Vagina (tissue), 2 donors: ENCODE measurements around the gene MSL1. TPM values are rescaled to one million over a fixed set of nuclear protein-coding genes. Genes with fewer than 3 reads are reported as not detected.

Source experiments
- DNase-seq, 2 donors: peaks; one replicate each; pipeline ENCODE4 v3.0.0-alpha.2; 2017; ENCODE audit errors: extremely low spot score in 2 of 2
- H3K27ac ChIP-seq: fragments of 200-600 bp; sonication (generic); one replicate; pipeline ENCODE4 v1.5.1; 2019
- H3K27me3 ChIP-seq: fragments of 200-600 bp; sonication (generic); one replicate; pipeline ENCODE4 v1.5.1; 2019
- H3K36me3 ChIP-seq, 2 donors: fragments of 200-600 bp; sonication (generic); one replicate each; pipeline ENCODE4 v1.5.1; 2017 to 2019
- H3K4me1 ChIP-seq: fragments of 200-600 bp; sonication (generic); one replicate; pipeline ENCODE4 v1.5.1; 2019
- H3K4me3 ChIP-seq, 2 donors: fragments of 200-600 bp; sonication (generic); 1 replicate in 1 of 2; 2 replicates in 1 of 2; pipeline ENCODE4 v1.5.1; 2016 to 2019
- H3K9me3 ChIP-seq: fragments of 200-600 bp; sonication (generic); one replicate; pipeline ENCODE4 v1.5.1; 2019
- CTCF ChIP-seq, 3 experiments: fragments of 450-650 bp in 2 of 3; fragments of 200-600 bp in 1 of 3; sonication (generic) in 1 of 3; IDR thresholded peaks; one replicate each; pipeline ENCODE4 v1.5.1; 2017 to 2019; ENCODE audit warnings: antibody characterized with exemption in 3 of 3, mild to moderate bottlenecking in 2 of 3, moderate library complexity in 2 of 3
- POLR2A ChIP-seq, 2 donors: fragments of 450-650 bp; IDR thresholded peaks; one replicate each; pipeline ENCODE4 v1.6.1; 2017; ENCODE audit warnings: antibody characterized with exemption in 2 of 2, mild to moderate bottlenecking in 2 of 2, moderate library complexity in 2 of 2
- POLR2AphosphoS5 ChIP-seq, 2 donors: sonication (generic); formaldehyde crosslinking; IDR thresholded peaks; one replicate each; pipeline ENCODE4 v1.9.0; 2017; ENCODE audit warnings: antibody characterized with exemption in 2 of 2, mild to moderate bottlenecking in 2 of 2, low read depth in 1 of 2; ENCODE audit not compliant: insufficient read depth in 1 of 2
- intact Hi-C: fragments of 100-400 bp; cut with DNase I; formaldehyde crosslinking; loops from one replicate; pipeline ENCODE4 v1.15.1; 2023
- total RNA-seq: library from RNA; depleted of rRNA; stranded (reverse); fragments of >200 nt; gene quantifications from one replicate; pipeline ENCODE4 v1.2.3, GENCODE V29; 2016

MSL1 gene
- total RNA-seq, 1 donor from 2014 or later: 62.4 TPM

- Histone ChIP-seq H3K27ac (no peak overlapping the region), H3K36me3 (peaks cover 0 to 69% of the 10 kb centered on the region in 2 donors), H3K27me3 (no peaks in the 10 kb centered on the region), H3K4me3 (no peak overlapping the region), H3K4me1 (peaks cover 32% of the 10 kb centered on the region), H3K9me3 (no peaks in the 10 kb centered on the region)
- TF ChIP-seq POLR2AphosphoS5 (IDR thresholded peaks at IDR 0.05; ENCODE audit: insufficient read depth in 1 of 2, low read depth in 1 of 2) (no peak), CTCF (IDR thresholded peaks at IDR 0.05) (no peak), POLR2A (IDR thresholded peaks at IDR 0.05) (no peak)
- no peak for DNase-seq
- intact Hi-C loops: loop anchor here (2.0 kb wide), 1 partner anchor 25 kb away; the partner anchor contains the start of gene THRA
Observed at GRCh38 chr17:40087903-40088718, 33.7 kb upstream of the MSL1 start.

GRCh38 chr17:40089077-40089895, 32.5 kb upstream of the MSL1 start:
- TF ChIP-seq POLR2A (IDR thresholded peaks at IDR 0.05) (no peak), CTCF (IDR thresholded peaks at IDR 0.05) (no peak), POLR2AphosphoS5 (IDR thresholded peaks at IDR 0.05; ENCODE audit: insufficient read depth in 1 of 2, low read depth in 1 of 2) (peak in 1 of 2 donors; percentile 29)
- peaks cover 0 to 69% of the 10 kb centered on the region in 2 donors for H3K36me3 ChIP-seq

GRCh38 chr17:40090237-40091119, 31.3 kb upstream of the MSL1 start:
- Histone ChIP-seq H3K36me3 (peaks cover 0 to 69% of the 10 kb centered on the region in 2 donors), H3K4me1 (peaks cover 56% of the 10 kb centered on the region), H3K27me3 (no peaks in the 10 kb centered on the region), H3K27ac (peak overlapping the region; percentile 98), H3K9me3 (no peaks in the 10 kb centered on the region), H3K4me3 (no peak overlapping the region)
- intact Hi-C loops: no loop called here
- TF ChIP-seq CTCF (IDR thresholded peaks at IDR 0.05): no peak
- no peak for TF ChIP-seq POLR2AphosphoS5 (IDR thresholded peaks at IDR 0.05; ENCODE audit: insufficient read depth in 1 of 2, low read depth in 1 of 2)
- TF ChIP-seq POLR2A (IDR thresholded peaks at IDR 0.05): no peak
- DNase-seq: no peak

More at GRCh38 chr17:40089077-40089895, 32.5 kb upstream of the MSL1 start:
- Histone ChIP-seq H3K9me3 (no peaks in the 10 kb centered on the region), H3K27me3 (no peaks in the 10 kb centered on the region), H3K4me3 (no peak overlapping the region), H3K4me1 (peaks cover 44% of the 10 kb centered on the region), H3K27ac (peak overlapping the region; percentile 98)
- no peak for DNase-seq
- intact Hi-C loops: no loop called here

DNA sequence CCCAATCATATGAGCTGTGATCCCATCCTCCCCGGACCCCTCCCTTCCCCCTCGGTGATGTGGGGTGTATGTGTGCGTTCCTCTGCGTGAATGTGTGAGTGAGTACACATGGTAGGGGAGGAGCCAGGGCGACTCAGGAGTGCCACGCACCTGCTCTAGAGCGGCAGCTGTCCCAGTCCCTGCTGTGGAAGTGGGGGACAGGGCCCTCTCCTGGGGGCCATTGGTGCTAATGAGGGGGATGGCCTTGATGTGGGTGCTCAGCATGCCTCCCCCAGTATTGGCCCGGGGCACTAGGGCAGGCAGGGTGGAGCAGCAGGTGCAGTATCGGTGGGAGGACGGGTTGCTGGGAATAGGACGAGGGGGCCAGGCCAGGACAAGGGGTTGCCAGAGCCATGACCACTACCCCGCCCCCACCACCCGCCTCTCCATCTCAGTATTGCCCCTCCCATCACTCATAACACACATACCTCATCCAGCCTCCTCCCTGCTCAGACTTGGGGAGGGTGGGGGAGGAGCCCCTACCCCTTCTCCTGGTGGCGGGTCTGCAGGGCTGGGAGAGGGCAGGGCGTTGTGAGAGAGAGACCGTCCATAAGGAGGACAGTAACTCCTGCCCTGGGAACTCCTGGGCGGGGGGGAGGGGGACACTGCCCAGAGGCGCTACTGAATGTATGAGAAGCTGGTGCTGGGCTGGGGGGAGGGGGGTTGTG, 29.9 kb upstream of the MSL1 start:
- H3K27me3 ChIP-seq: no peaks in the 10 kb centered on the region
- TF ChIP-seq CTCF (IDR thresholded peaks at IDR 0.05): no peak
- TF ChIP-seq POLR2AphosphoS5 (IDR thresholded peaks at IDR 0.05; ENCODE audit: insufficient read depth in 1 of 2, low read depth in 1 of 2): peak in 1 of 2 donors; percentile 41
- H3K4me3 ChIP-seq: no peak overlapping the region
- H3K36me3 ChIP-seq: peaks cover 0 to 69% of the 10 kb centered on the region in 2 donors
- H3K9me3 ChIP-seq: no peaks in the 10 kb centered on the region
- H3K4me1 ChIP-seq: peaks cover 69% of the 10 kb centered on the region
- no peak for DNase-seq
- intact Hi-C loops: no loop called here
- peak overlapping the region; percentile 98 for H3K27ac ChIP-seq
